ENCODE measurements around the gene SKAP1. TPM values are rescaled to one million over a fixed set of nuclear protein-coding genes. Genes with fewer than 3 reads are reported as not detected.

The SKAP1 gene
- total and polyA plus RNA-seq, 2 of the 13 experiments (the other 11 are each of a cell fraction or from before 2014, with no cell fraction given) = 0.21 TPM; not detected in 1

DNA sequence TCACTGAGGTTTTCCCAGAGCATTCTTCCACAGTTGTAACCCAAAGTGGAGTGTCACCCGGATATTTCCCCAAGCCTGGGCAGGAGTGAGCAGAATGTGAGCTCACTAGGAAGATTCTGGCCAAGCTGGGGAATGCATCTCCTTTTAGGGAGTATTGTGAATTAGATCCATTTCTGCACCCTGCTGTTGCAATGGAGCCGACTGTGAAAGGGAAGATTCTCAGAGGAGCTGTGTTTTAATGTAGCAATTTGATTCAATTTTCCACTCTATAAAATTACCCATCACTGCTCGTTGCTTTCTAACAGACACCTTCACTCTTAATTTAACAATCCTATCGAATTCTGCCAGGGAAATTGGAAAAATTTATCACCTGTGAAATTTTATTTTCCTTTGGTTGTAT, 251.7 kb downstream of the SKAP1 start:
- no peak for ATAC-seq
- no peak for DNase-seq (ENCODE audit: low spot score)
- CTCF ChIA-PET (ENCODE audit: low intra/inter-chr PET ratio, low total read pairs) = no interaction called here
- Histone ChIP-seq H2AFZ (ENCODE audit: low read length) (no peak overlapping the region), H4K20me1 (ENCODE audit: insufficient read depth, low read length) (no peaks in the 10 kb centered on the region), H3K9ac (ENCODE audit: insufficient read depth, low read depth, low read length) (no peak overlapping the region), H3K4me2 (ENCODE audit: low read depth, low read length) (no peak overlapping the region), H3K4me1 (ENCODE audit: insufficient read depth, low read length) (no peaks in the 10 kb centered on the region), H3K9me3 (ENCODE audit: low read length) (no peaks in the 10 kb centered on the region), H3K79me2 (ENCODE audit: insufficient read depth, low read length) (no peaks in the 10 kb centered on the region), H3K4me3 (replicated peaks in 1 of 3; ENCODE audit: insufficient read depth in 1 of 3, low read depth in 2 of 3, low read length in 3 of 3) (no peak overlapping the region), H3K27me3 (ENCODE audit: control insufficient read depth in 1 of 2, insufficient read depth in 2 of 2, low read length in 2 of 2) (peaks cover 0 to 9% of the 10 kb centered on the region in 2 experiments; a peak in 2 of 5 replicates), H3K36me3 (replicated peaks in 1 of 2; ENCODE audit: control insufficient read depth in 1 of 2, insufficient read depth in 2 of 2, low read length in 2 of 2) (no peaks in the 10 kb centered on the region), H3K27ac (ENCODE audit: extremely low read length, insufficient read depth, low read length) (no peak overlapping the region)
- WGBS (ENCODE audit: low lambda C conversion rate) = 0% methylated on average over 4 of the region's 4 CpGs
- no TSS peak for BruUV-seq (replicated peaks)
- TF ChIP-seq IKZF5 (CRISPR knock-in tag; IDR thresholded peaks at IDR 0.05) = no peak
- TF ChIP-seq FOXK2 (IDR thresholded peaks at IDR 0.05) = no peak
- TF ChIP-seq KAT7 (CRISPR knock-in tag; IDR thresholded peaks at IDR 0.05; ENCODE audit: borderline replicate concordance) = no peak
- TF ChIP-seq SNAPC2 (CRISPR knock-in tag; IDR thresholded peaks at IDR 0.05) = no peak
- POLR2A ChIA-PET = no interaction called here
- intact Hi-C loops (cut with micrococcal nuclease; ENCODE audit: unreplicated experiment) (no loop called here), in situ Hi-C loops (cut with HindIII; ENCODE audit: extremely low pct_ligation_motif_present, low pct_unique_long_range_greater_than_20kb) (no loop called here)
- no peak for FAIRE-seq

GRCh38 chr17:48177816-48178215, 252.2 kb downstream of the SKAP1 start:
- Histone ChIP-seq H3K36me3 (replicated peaks in 1 of 2; ENCODE audit: control insufficient read depth in 1 of 2, insufficient read depth in 2 of 2, low read length in 2 of 2) (no peaks in the 10 kb centered on the region), H3K9ac (ENCODE audit: insufficient read depth, low read depth, low read length) (no peak overlapping the region), H3K27me3 (ENCODE audit: control insufficient read depth in 1 of 2, insufficient read depth in 2 of 2, low read length in 2 of 2) (peaks cover under 1 to 9% of the 10 kb centered on the region in 2 experiments; a peak in 3 of 5 replicates), H2AFZ (ENCODE audit: low read length) (no peak overlapping the region), H3K79me2 (ENCODE audit: insufficient read depth, low read length) (no peaks in the 10 kb centered on the region), H4K20me1 (ENCODE audit: insufficient read depth, low read length) (no peaks in the 10 kb centered on the region), H3K4me1 (ENCODE audit: insufficient read depth, low read length) (no peaks in the 10 kb centered on the region), H3K27ac (ENCODE audit: extremely low read length, insufficient read depth, low read length) (no peak overlapping the region), H3K9me3 (ENCODE audit: low read length) (no peaks in the 10 kb centered on the region), H3K4me2 (ENCODE audit: low read depth, low read length) (no peak overlapping the region), H3K4me3 (replicated peaks in 1 of 3; ENCODE audit: insufficient read depth in 1 of 3, low read depth in 2 of 3, low read length in 3 of 3) (no peak overlapping the region)
- no peak for FAIRE-seq
- in situ Hi-C loops (cut with HindIII; ENCODE audit: extremely low pct_ligation_motif_present, low pct_unique_long_range_greater_than_20kb) (no loop called here), intact Hi-C loops (cut with micrococcal nuclease; ENCODE audit: unreplicated experiment) (no loop called here)
- no peak for DNase-seq (ENCODE audit: low spot score)
- ATAC-seq = no peak
- POLR2A ChIA-PET = no interaction called here
- CTCF ChIA-PET (ENCODE audit: low intra/inter-chr PET ratio, low total read pairs) = no interaction called here
- no TSS peak for BruUV-seq (replicated peaks)
- 25% methylated on average over 1 of the region's 1 CpG for WGBS (ENCODE audit: low lambda C conversion rate)
- TF ChIP-seq ZUFSP (CRISPR knock-in tag; IDR thresholded peaks at IDR 0.05; ENCODE audit: borderline replicate concordance) (no peak), HOXA5 (CRISPR knock-in tag; IDR thresholded peaks at IDR 0.05) (no peak), ZNF407 (CRISPR knock-in tag; IDR thresholded peaks at IDR 0.05; ENCODE audit: not compliant biosample characterization) (no peak), ZNF10 (CRISPR knock-in tag; IDR thresholded peaks at IDR 0.05; ENCODE audit: borderline replicate concordance, low read depth) (no peak)

All from HepG2 (cell line).